HG02938 (cell line): ENCODE data around the gene SMTNL1.

Experiments used
- ATAC-seq: cut with Tn5 transposase; IDR thresholded peaks from one replicate; pipeline ENCODE4 v1.9.1; 2021; ENCODE audit warnings: mild to moderate bottlenecking, moderate library complexity; ENCODE audit not compliant: unreplicated experiment

SMTNL1 gene

DNA sequence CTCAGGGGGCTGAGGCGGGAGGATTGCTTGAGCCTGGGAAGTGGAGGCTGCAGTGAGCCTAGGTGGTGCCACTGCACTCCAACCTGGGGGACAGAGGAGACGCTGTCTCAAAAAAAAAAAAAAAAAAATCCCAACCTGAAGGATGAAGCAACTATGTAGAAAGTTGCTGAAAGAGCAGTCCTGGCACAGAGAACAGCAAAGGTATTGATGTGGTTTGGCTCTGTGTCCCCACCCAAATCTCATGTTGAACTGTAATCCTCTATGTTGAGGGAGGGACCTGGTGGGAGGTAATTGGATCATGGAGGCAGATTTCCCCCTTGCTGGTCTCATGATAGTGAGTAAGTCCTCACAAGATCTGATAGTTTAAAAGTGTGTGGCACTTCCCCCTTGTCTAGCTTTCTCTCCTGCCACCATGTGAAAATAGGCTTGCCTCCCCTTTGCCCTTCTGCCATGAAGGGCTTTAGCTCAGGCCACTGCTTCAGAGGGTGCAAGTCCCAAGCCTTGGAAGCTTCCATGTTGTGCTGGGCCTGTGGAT is 49.4 kb downstream of the SMTNL1 start:
- ATAC-seq = no peak

DNA sequence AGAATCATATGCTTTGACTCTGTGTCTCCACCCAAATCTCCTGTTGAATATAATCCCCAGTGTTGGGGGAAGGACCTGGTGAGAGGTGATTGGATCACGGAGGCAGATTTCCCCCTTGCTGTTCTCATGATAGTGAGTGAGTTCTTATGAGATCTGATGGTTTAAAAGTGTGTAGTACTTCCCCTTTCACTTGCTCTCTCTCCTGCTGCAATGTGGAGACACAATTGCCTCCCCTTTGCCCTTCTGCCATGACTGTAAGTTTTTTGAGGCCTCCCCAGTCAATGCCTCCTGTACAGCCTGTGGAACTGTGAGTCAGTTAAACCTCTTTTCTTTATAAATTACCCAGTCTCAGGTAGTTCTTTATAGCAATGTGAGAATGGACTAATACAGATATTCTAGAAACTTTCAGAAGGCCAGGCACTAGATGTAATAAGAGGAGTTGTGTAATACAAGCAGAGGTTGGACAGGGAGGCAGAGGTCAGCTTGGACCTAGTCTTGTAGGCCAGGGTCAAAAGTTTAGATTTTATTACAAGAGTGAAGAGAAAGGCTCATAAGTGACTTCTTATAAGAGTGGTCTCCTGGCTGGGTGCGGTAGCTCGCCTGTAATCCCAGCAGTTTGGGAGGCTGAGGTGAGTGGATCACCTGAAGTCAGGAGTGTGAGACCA is 50.8 kb downstream of the SMTNL1 start:
- ATAC-seq = no peak

GRCh38 chr11:57596266-57596885 is 59.0 kb downstream of the SMTNL1 start:
- ATAC-seq = no peak

DNA sequence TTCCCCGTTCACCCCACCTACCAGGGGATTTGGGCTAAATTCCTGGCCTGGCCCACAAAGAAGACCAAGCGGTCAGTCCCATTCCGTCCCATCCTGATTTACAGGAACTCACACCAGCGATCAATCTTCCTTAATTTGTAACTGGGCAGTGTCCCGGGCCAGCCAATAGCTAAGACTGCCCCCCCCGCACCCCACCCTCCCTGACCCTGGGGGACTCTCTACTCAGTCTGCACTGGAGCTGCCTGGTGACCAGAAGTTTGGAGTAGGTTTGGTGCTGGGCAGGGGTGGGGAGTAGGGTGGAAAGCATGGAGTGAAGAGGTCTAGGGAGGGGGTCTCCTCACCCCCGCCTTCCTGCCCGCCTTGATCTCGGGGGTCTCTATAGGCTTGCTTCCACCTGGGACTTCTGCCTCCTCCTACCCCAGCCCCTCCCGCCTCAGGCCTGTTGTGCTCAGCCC is 60.1 kb downstream of the SMTNL1 start, which contains the start of gene SERPING1:
Gene SERPING1, plus strand, starts transcription at position 225 of the 455 bp plus-strand sequence. CDS start 586 bp downstream, outside the sequence.
- no peak for ATAC-seq

DNA sequence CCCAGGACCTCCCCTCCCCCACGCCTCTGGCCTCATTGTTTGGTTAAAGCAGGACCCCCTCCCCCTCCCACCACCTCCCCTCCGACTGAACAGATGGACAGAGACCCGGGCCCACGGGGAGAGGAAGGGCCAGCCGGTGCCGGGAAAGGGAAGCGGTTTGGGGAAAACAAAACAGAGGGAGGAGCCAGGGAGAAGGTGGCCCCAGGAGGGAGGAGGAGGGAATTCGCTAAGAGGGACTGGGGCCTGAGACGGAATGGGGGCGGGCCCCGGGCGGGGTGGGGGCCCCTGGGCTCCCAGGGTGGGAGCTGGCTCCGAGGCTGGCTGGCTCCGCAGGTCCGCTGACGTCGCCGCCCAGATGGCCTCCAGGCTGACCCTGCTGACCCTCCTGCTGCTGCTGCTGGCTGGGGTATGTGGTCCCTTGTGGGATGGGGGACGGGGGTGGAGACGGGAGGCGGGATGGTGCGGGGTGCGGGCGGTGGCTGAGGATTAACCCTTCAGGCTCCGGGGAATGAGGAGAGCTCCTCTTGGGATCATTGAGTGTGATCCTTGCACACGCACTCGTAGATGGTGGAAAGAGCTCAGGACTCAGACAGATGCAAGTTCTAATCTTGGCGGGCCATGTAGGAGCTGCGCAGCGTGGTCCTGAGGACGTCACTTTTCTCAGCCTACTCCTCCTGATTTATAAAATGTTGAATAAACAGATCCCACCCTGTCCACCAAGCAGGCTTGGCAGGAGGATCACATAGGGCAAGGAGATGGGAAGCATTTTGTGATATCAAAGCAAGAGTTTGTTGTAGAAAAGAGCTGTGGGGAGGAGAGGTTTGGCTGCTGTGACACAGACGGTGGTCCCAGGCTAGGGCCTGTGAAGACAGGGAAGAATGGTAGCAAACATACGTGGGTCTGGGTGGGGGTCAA is 60.8 kb downstream of the SMTNL1 start:
- no peak for ATAC-seq

DNA sequence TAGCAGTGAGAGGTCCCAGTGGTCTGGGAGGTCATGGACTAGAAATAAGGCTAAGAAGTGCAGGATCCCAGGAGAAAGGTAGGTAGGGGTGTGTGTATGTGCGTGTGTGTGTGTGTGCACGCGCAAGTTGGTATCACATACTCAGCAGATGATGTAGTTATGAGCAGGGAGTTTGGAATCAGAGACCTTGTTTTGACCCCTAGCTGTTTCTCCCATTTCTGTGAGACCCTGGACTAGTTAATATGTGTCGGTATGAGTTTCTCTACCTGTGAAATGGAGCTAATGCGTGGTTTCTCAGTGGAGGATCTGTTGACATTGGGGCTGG is 61.4 kb downstream of the SMTNL1 start:
- no peak for ATAC-seq

- no peak for ATAC-seq
Observed at GRCh38 chr11:57599381-57599780, 62.0 kb downstream of the SMTNL1 start.
